GM19452 (cell line): ENCODE data around the gene SLC4A8.

Experiments
- ATAC-seq: cut with Tn5 transposase; IDR thresholded peaks from one replicate; pipeline ENCODE4 v1.9.1; 2021; ENCODE audit not compliant: unreplicated experiment

The SLC4A8 gene

DNA sequence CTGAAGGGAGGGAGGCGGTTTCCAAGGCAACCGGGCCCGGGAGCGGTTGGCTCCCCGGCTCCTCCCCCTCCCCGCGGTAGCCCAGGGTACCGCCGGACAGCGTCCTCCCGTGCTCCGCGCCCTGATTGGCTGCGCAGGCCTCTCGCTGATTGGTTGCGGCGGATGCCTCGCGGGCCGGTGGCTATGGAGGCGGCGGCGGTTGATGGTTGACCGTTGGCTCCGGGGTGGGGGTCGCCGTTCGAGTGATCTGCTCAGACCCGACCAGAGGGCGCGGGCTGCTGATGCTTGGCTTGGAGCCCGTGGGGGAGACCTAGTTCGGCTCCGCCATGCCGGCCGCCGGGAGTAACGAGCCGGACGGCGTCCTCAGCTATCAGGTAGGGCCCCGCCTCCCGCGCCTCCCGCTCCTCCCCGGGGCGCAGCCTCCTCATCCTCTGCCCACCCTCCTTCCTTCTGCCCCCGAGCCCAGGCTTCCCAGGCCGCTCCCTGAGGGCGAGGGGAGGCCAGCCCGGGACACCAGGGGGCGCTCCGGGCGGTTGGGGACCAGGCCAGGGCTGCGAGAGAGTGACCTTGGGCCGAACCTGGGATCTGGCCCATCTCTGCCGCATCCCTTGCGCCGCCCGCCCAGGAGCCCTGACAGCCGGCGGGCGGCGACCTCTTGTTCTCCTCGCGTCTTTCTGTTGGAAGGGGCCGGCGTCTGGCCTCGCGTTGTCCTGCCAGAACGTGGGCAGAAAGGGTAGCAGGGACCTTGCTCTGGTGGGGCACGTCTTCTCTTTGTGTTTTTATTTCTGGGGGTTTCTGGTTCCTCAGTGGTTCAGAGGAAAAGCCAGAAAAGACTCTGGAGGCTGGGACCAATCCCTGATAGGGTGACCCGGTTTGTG lies at the start of gene SLC4A8:
Gene SLC4A8, plus strand, starts transcription at position 170 of the 878 bp plus-strand sequence. Its CDS starts 157 bp downstream, at position 327.
- peak; percentile 94 for ATAC-seq

DNA sequence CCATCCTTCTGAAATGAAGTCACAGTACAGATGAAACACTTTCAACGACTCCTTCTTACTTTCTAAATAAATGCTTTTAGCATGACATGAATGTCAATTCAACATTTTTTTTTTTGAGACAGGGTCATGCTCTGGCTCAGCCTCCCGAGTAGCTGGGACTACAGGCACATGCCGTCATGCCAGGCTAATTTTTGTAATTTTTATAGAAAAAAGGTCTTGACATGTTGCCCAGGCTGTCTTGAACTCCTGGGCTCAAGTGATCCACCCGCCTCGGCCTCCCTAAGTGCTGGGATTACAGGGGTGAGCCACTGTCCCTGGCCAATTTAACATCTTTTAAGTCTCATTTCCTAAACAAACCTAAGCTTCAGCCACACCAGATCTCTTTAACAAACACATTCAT lies 49.8 kb upstream of the SLC4A8 start:
- ATAC-seq: no peak

DNA sequence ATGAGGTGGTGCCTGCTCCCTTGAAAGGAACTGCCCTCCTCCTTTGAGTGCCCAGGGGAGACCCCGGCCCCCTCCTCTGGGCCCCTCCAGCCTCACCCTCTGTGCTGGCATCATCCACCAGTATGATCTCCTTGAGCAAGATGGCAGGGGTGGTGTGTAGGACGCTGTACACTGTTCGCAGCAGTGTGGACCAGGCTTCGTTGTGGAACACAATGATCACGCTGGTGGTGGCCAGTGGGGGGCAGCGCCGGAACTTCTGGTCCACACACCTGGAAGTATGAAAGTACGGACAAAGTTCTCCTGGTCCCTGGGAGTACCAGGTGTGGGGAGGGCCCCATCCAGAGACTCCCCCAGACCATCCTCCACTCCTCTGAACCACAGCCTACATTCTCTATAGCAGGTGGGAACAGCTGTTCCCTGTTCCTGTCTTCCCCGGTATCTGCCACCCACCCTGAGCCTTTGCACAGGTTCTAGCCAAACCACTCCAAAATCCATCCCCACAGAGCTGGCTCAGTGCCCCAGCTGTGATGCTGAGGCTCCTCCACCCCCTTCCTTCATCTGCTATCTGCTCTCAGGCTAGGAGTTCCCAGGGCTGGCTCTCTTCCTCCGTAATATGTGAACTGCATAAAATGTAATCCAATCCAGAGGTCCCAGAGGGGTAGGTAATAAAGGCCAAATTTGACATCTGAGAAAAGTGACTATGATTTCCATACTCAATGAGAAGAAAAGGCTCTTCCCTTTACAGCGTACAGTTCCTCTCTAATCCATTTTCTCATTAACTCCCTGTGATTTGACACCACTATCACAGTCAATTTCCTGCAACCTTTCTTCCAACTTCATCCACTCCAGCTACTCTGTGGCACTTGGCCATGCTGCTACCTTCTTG lies 47.3 kb upstream of the SLC4A8 start:
- no peak for ATAC-seq

DNA sequence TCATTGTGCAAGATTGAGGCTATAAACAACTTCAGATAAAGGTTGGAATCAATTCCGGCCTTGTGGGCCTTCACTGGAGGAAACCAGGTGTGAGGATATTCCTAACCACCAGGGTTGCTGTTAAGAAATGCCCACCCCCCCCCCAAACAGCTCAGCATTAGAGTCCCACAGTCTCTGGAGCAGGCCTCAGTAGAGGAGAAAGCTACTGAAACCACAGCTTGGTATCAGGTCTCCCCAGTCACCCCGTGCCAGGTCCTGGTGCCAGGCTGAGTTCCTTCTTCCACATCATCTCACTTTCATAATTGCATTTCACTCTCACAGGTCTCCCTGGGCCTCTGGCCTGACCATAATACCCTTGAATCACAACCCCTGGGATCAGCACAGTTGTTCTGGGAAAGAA lies 45.9 kb upstream of the SLC4A8 start:
- ATAC-seq: no peak

DNA sequence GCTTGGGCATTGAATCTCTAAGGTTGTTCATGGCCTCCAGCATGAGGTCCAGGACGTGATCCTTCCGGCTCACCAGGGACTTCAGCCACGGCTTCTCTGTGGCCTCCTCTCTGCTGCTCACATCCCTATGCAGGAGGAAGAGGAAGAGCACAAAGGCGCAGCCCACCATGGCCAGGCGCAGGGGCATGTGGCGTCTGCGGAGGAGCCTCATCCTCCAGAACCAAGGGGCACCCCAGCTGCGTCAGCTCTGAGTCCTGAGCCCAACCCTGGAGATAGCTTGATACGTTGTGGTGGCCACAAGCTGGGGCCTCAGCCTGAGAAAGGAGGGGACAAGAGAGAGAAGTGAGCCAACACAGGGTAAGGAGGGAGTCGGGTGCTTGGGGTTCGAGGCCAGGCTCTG lies 45.1 kb upstream of the SLC4A8 start:
- ATAC-seq: no peak

DNA sequence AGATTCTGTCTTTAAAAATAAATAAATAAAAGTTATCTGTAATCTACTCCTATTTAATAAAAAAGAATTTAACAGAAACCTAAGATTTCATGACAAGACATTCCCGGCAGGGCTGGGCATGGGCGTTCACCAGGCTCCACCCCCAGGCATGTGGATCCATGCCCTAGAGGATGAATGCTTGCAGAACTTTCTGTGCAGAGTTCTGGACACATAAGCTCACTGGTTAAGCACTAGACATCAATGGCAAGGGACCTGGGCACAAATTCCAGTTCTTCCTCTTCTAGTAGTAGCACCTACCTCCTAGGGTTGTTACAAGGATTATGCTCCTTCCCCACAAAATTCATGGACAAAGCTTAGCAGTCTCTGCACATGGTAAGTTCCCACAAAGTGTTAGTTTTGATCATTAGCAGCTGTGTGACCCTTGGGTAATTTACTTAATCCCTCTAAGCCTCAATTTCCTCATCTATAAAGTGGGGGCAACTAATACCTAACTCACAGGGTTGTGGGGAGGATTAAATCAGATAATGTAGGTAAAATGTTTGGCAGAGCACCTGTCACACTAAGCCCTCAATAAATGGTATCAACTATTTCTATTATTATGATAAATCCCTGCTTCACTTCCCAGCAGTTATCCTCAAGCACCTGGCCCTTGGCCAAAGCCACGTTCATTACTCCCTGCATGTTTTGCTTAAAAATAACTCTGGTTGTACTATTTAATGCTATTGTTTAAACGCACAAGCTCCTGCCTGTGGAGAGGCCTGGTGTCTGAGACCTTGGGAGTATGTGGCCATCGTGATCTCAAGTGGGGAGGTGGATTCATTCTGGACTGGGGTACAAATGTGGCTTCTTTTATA lies 43.2 kb upstream of the SLC4A8 start:
- no peak for ATAC-seq

DNA sequence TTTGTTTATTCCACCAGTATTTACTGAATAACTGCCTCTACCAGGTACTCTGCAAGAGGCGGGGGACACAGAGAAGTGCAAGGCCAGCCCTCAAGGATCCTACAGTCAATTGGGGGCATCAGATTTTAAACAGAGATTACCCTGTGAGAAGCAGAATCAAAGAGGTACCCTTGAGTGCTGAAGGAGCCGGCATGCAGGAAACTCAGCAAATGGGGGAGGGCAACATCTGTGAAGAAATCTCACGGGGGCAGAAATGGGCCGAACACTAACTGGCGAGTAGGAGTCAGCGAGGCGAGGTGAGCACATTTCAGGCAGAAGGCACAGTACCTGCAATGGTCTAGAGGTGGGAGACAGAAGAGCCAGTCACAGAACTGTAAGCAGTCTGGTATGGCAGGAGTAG lies 42.5 kb upstream of the SLC4A8 start:
- no peak for ATAC-seq

DNA sequence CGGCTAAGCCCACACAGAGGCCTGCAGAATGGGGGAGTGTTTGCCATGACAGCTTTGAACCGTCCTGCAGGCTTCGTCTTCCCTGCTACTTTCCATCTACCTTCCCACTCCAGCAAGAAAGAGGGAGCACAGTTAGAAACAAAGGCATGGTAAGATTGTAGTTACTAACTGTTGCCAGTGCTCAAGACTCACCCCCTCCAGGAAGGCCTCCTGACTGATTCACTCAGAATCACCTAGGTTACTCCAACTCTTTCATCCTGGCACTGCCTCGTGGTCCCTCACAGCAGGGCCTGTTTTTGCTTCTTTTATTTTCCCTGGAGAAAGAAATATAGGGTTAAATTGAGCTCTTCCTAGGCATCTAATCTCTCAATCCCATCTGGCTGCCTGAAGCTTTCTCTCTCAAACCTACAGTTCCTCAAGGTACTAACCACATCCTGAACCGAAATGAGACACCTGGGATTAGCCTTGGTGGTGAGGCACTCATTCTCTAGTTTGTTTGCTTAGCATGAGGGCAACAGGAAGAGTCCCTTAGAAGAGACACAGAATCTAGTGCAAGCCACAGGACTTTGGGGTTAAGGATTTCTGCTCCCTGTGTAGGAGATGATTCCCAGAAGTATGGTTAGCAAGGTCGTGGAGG lies 41.2 kb upstream of the SLC4A8 start:
- ATAC-seq: no peak

DNA sequence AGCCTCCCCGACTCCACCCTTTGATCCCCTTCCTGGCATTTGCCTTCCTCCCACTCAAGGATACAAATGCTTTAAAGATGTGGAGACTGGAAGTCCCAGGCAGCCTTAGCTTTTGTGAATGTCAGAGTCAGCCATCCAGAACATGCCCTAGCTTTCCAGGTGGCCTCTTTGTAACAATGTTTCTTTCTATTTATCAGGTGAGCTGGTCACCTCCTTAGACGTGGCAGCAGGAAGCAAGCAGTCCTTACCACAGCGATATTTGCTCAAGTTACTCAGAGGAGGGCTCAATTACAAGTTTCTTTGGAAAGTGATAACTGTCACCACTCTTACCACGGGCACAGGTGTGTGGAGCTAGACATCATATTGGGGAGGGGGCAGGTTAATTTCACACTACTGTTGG lies 38.3 kb upstream of the SLC4A8 start:
- ATAC-seq: no peak

DNA sequence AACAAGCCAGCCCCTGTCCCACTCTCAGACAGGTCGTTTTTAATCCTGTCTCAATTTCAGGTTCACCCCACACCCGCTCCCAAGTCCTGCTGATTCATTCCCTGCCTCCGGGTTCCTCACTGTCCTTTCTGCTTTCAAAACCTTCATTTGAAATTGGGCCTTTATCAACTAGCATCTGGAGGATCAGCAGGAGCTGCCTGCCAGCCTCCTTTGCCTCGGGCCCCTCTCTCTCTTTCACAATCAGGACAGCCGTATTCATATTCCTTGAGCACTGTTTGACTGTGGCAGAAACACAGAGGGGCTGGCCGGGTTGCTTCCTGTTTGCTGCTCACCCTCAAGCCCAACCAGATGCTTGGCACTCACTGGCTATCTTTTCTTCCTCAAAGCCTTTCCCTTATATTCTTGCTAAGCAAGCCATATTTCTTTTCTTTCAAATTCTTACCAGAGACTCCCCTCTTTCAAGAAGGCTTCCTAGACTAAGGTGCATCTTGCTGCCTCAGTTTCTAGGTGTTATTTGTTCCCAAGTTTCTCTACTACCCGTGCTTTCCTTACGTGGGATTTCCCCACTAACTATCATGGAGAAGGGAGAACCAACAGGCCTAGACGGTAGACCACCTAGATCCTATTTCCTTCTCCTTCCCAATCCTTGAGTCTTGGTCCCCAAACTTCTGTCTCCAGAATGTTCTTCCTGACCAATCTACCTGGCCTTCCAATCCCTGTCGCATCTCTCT lies 36.4 kb upstream of the SLC4A8 start:
- no peak for ATAC-seq

DNA sequence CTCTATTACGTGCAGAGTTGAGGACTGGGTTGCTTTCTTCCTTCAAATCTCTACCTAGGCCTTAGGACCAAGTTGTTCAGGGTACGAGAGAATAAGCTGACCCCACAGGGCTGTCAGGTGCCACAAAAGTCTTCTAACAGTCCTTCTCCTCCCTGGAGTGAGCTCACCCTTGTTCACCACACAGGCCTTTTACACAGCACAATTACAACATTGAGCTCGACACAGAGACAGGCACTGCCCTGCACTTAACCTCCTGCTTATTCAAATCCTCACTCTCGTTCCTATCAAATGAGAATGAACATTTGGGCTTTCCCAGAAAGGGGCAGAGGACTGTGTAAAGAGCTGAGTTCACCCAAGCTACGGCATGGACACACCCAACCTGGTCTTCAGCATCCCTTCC lies 35.8 kb upstream of the SLC4A8 start:
- ATAC-seq: no peak

DNA sequence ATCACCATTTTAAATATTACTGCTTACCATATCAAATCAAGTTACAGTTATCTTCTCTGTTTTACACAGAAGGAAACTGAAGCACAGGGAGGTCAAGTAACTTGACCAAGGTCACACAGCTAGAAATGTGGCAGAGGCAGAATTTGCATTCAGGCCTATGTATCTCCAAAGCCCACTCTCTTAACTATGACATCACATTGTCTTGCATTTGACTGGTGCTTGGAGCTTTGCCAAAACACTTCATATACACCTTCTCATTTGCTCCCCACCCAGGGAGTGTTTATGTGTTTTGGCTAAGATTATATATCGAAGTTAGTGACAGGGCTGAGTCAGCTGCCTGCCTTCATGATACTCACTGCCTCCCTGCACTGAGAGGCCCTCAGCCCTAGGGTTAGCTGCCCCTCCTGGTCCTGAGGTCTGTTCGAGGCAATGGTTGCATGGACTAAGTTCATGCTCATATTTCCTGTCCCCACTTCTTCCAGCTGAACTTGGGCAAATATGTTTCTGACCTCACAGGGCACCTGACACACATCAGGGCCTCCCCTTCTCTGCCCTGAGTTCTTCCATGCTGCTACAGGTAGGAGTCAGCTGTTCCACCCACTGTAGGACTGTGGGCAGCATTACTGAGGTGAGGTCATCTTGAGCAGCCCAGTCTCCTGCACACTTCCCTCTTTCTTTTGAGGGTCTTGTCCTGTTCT lies 35.2 kb upstream of the SLC4A8 start:
- ATAC-seq: no peak

DNA sequence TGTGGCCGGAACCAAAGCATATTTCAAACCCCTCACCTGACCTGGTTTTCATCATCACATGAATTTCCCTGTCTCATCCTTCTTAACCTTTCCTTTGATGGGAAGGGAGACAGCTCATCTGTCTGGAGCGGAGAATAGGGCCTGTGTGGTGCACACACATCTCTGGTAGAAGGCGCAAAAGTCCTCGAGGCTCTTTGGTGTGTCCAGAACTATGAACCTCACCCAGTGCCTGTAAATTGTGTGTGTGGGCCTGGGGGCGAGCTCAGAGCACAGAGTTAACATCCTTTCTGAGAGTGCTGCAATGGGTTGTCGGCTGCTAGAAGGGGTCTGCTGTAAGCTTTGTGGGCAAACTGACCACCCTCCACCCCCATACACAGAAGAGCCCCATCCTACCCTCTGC lies 34.2 kb upstream of the SLC4A8 start:
- ATAC-seq: no peak

DNA sequence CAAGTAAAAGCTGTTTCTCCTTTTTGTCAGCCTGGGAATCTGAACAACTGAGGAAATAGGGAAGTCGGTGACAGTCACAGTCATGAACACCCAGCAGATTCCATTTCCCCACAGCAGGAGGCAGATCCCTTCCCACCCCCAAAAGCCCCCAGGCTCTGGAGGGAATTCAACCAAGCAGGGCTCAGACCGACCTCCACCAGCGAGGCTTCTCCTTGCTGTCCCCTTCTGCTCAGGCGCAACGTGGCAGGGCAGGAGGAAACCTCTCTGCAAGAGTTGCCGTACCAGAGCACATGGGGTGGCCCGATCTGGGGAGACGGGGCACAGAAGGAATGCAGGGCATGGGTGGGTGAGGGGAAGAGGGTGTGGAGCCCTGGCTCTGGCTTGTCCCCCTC lies 33.7 kb upstream of the SLC4A8 start:
- no peak for ATAC-seq

DNA sequence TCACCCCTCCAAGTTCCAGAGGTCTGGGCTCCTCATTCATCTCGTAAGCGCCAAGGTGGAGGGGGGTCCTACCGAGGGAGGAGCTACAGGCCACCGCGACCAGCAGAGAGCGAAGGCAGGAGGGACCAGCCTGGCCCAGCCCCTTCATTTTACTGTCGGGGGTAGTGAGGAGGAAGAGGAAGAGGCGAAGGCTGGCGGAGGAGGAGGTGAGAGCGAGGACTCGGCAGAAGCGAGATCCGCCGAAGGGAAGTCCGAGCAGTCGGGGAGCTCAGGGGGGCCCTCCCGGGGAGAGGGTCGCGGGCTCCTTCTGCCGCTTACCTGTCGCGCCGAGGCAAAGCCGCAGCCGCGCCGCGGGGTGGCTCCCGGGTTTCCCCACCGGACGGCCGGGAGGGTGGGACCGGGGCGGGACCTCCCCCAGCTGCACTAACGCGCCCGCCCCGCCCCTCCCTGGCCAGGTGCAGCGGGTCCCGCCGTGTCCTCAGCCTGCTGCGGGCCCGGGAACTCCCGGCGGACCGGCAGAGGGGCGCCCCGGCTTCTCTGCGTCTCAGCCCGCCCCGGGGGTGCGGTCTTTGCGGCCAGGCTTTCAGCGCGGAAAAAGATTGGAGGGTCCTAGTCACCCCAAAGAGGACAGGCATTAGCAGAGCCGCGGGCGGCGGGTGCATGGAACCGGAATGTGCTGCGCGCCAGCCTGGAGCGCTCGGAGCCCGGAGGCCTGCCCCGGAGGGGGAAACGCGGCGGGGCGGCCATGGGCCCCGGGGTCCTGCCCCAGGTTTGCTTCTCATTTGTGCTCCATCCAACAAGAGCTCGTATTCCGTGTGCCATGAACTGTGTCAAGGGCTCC lies 33.1 kb upstream of the SLC4A8 start, which contains the start of gene GALNT6:
Gene GALNT6, minus strand, starts transcription at position 124 of the 841 bp plus-strand sequence. CDS start 11,625 bp downstream, outside the sequence.
- ATAC-seq: no peak

DNA sequence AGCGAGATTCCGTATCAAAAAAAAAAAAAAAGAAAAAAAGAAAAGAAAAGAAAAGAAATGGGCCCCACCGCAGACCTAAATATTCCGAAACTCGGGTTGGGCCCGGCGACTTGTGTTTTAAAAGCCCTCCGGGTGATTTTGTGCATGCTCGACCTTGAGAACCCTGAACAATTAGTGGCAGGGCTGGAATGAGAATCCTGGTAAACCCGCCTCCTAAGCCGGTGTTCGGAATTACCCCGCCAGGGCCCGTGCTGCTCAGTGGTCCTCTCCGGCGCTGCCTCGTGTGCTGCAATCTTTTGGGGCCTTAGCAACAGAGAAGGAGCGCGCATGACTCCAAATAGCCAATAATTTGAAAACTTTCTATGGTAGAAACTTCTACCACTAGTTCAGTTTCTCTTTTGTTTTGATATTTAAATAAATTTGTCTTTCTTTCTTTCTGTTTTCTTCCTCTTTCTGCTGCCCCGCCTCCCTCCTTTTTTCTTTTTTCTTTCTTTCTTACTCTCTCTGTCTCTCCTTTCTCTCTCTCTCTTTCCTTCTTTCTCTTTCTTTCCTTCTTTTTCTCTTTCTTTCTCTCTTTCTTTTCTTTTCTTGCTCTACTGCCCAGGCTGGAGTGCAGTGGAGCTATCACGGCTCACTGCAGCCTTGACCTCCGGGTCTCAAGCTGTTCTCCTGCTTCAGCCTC lies 31.9 kb upstream of the SLC4A8 start:
- ATAC-seq: peak; percentile 37

DNA sequence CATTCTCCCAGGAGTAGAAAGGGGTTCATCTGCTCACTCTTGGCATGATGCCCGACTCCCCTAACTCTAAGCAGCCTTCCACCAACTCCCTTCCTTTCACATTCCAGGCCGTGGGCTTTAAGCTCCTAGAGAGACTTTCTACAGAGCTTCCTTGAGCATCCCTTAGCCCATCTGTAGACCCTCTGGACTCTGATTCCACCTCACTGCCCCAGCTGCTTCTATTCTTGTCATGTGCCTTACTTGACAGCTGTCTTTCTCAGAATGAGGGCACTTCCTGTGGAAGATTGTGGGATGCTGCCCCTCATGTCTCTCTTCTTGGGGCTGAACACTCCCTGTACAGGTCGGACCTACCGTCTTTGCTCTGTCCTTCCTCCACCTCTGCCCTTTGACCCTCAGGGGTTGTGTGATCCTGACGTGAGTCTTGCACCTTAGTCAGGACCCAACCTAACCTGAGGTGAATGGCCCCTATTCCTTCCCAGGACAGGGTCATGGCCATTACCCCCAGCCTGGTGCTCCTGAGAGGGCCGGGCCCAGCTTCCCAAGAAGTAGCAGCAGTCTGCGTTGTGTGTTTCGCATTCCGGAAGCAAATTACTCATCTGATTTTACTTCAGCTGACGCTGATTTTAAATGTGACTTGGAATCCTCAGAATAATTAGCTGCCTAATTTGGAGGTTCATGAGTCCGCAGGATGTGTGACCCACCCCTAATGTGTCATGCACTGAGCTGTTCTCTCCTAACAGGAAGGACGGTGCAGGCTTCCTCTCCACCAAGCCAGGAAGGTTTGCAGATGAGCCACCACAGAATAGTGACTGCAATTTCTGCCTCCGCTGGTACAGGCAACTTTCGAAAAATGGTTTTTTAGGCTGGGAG lies 30.7 kb upstream of the SLC4A8 start:
- no peak for ATAC-seq
